GM12872 (cell line): ENCODE measurements around the gene ERC1.

Experiments used
- TF ChIP-seq, protein P1 (sequence below): IDR thresholded peaks from 3 replicates; pipeline ENCODE4 v1.5.1; 2011; ENCODE audit warnings: low read depth, mild to moderate bottlenecking, low read length, moderate library complexity; ENCODE audit not compliant: insufficient read depth

Gene ERC1

DNA sequence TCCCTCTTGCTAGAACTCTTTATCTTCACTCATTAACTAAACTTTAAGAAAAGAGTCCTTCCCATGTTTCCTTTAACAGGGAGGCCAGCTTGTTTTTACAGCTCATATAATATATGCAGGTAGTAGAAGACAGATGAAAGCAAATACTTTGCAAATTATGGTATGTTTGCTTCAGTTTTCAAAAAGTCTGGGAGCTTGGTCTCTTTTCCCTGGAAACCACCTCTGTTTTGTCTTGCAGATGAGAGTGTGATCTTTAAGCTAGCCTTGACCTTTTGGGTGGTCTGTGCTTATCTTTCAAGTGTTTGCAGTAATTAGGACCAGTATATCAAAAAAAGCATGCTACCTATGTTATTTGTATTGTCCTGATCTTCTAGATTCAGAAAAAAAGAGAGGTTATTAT is 62.7 kb downstream of the ERC1 start:
- TF ChIP-seq, protein P1, sequence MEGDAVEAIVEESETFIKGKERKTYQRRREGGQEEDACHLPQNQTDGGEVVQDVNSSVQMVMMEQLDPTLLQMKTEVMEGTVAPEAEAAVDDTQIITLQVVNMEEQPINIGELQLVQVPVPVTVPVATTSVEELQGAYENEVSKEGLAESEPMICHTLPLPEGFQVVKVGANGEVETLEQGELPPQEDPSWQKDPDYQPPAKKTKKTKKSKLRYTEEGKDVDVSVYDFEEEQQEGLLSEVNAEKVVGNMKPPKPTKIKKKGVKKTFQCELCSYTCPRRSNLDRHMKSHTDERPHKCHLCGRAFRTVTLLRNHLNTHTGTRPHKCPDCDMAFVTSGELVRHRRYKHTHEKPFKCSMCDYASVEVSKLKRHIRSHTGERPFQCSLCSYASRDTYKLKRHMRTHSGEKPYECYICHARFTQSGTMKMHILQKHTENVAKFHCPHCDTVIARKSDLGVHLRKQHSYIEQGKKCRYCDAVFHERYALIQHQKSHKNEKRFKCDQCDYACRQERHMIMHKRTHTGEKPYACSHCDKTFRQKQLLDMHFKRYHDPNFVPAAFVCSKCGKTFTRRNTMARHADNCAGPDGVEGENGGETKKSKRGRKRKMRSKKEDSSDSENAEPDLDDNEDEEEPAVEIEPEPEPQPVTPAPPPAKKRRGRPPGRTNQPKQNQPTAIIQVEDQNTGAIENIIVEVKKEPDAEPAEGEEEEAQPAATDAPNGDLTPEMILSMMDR: no peak

DNA sequence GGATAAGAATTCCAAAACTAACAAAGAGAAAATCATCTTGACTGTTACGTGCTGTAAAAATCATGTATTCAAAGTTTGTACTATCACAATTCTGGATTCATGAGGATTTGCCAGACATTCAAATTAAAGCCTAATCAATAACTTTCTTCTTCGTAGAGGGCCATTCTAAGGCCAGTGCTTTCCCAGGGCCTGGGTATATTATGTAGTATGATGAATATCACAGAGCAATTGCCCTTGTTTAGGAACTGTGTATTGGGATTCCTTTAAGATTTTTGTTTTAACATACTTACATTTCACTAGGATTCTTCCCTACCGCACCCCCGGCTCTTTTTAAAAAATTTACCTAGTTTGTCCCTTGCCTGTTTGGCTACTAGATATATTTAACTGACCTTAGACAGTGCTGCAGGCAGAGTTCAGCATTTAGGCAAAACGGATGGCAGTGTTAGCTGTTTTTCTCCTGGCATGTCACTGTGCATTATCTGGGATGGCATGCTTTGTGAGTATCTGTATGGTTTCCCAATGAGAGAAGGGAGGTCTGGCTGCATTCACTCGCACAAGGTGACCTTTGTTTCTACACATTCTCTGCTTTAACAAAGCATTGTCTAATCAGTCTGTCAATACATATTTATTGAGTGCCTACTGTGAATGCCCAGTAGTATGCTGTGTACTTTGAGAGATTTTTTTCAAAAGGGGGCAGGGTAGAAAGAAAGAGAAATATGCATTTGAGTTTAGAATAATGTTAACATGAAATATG is 63.3 kb downstream of the ERC1 start:
- TF ChIP-seq, protein P1: no peak

DNA sequence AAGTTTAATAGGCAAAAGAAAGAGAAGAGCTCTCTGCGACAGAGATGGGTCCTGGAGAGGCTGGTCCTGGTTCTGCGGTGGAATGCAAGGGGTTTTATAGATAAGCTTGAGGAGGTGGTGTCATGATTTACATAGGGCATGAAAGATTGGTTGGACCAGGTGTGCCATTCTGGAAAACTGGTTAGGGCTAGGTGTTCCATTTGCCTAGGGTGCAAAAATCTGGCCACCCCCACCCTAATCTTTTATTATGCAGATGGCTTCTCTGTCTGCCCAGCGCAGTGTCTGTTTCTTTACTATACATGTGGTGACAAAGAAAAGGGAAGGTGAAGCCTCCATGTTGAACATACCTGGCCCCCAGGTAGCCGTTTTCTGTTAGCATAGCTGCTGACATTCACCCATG is 65.4 kb downstream of the ERC1 start:
- TF ChIP-seq, protein P1: no peak

DNA sequence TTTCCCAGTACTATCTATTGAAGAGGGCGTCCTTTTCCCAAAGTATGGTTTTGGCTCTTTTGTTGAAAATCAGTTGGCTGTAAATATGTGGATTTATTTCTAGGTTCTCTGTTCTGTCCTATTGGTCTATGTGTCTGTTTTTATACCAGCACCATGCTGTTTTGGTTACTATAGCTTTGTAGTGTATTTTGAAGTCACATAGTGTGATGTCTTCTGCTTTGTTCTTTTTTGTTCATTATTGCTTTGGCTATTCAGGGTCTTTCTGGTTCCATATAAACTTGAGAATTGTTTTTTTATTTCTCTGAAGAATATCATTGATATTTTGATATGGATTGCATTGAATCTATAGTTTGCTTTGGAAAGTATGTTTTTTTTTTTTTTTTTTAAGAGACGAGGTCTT is 67.4 kb downstream of the ERC1 start:
- TF ChIP-seq, protein P1: no peak

DNA sequence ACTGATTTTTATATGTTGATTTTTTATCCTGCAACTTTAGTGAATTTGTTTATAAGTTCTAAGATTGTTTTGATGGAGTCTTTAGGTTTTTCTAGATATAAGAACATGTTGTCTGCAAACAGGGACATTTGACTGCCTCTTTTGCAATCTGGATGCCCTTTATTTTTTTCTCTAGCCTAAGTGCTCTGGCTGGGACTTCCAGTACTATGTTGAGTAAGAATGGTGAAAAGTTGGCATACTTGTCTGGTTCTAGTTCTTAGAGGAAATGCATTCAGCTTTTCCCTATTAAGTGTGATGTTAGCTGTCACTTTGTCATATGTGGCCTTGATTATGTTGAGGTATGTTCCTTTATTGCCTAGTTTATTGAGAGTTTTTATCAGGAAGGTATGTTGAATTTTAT is 68.1 kb downstream of the ERC1 start:
- TF ChIP-seq, protein P1: no peak

DNA sequence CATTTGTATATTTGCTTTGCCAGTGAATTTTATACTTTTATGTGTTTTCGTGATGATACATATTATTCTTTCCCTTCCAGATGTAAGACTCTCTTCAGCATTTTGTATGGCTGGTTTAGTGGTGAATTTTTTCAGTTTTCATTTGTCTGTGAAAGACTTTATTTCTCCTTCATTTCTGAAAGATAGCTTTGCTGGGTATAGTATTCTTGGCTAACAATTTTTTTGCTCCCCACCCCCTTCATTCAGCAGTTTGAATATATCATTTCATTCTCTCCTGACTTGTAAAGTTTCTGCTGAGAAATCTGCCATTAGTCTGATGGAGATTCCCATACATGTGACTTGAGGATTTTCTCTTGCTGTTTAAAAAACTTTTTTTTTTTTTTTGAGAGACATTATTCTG is 72.8 kb downstream of the ERC1 start:
- TF ChIP-seq, protein P1: no peak

DNA sequence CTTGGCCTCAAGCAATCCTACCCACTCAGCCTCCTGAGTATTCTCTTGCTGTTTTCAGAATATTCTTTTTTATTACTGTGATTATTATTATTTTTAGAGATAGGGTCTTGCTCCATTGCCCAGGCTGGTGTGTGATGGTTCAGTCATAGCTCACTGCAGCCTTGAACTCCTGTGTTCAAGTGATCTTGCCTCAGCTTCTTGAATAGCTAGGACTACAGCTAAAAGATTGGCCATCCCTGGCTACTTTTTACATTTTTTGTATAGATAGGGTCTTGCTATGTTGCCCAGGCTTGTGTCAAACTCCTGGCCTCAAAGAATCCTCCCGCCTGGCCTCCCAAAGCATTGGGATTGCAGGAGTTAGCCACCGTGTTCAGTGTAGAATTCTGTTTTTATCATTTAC is 73.3 kb downstream of the ERC1 start:
- TF ChIP-seq, protein P1: no peak

DNA sequence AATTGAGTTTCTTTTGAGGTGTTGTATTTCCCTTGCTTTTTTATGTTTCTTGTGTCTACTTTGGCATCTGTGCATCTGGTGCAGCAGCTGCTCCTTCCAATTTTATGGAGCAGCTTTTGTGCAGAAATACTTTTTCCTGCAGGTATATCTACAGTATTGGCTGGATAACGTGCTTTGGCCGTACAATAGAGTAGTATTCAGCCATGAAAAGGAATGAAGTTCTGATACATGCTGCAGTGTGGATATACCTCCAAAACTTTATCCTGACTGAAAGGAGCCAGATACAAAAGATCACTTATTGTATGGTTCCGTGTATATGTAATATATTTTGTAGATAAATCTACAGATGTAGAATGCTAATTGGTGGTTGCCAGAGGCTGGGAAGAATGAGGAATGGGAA is 74.6 kb downstream of the ERC1 start:
- TF ChIP-seq, protein P1: no peak
